ENCODE measurements around the gene CCDC102B. TPM values are rescaled to one million over a fixed set of nuclear protein-coding genes. Genes with fewer than 3 reads are reported as not detected.

The CCDC102B gene
- 8.1 to 9.8 TPM (median 9.1 TPM) in 3 replicates for total RNA-seq
- long read RNA-seq, partial matches to known transcripts = 1 of 15 reads
- long read RNA-seq, other reads (novel, unspliced or antisense) = 12 of 15 reads

- H3K36me3 Mint-ChIP-seq (ENCODE audit: low read depth) = no peaks in the 10 kb centered on the region
- peaks cover 20% of the 10 kb centered on the region for H3K4me1 Mint-ChIP-seq (ENCODE audit: low read depth)
- no peak for DNase-seq (ENCODE audit: low spot score)
- H3K27ac Mint-ChIP-seq (ENCODE audit: unreplicated experiment) = no peak within 1 kb of the TSS
- H3K4me3 Mint-ChIP-seq (ENCODE audit: unreplicated experiment) = no peak within 1 kb of the TSS
- H3K27me3 Mint-ChIP-seq (ENCODE audit: low read depth) = no peaks in the 10 kb centered on the region
- TF ChIP-seq, protein P1, sequence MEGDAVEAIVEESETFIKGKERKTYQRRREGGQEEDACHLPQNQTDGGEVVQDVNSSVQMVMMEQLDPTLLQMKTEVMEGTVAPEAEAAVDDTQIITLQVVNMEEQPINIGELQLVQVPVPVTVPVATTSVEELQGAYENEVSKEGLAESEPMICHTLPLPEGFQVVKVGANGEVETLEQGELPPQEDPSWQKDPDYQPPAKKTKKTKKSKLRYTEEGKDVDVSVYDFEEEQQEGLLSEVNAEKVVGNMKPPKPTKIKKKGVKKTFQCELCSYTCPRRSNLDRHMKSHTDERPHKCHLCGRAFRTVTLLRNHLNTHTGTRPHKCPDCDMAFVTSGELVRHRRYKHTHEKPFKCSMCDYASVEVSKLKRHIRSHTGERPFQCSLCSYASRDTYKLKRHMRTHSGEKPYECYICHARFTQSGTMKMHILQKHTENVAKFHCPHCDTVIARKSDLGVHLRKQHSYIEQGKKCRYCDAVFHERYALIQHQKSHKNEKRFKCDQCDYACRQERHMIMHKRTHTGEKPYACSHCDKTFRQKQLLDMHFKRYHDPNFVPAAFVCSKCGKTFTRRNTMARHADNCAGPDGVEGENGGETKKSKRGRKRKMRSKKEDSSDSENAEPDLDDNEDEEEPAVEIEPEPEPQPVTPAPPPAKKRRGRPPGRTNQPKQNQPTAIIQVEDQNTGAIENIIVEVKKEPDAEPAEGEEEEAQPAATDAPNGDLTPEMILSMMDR (IDR thresholded peaks at IDR 0.05) = no peak
- no peaks in the 10 kb centered on the region for H3K9me3 Mint-ChIP-seq (ENCODE audit: low read depth)
These were observed at the start of gene CCDC102B for GRCh38 chr18:68797871-68798270. CCDC102B (plus strand) TSS chr18:68798080; CDS start chr18:68836764, 38,684 bp downstream.

- DNase-seq (ENCODE audit: low spot score) = no peak
These were observed 40.8 kb upstream of the CCDC102B start for GRCh38 chr18:68757126-68757525.

GRCh38 chr18:68759308-68759707 lies 38.6 kb upstream of the CCDC102B start:
- DNase-seq (ENCODE audit: low spot score) = no peak
- no peaks in the 10 kb centered on the region for H3K27me3 Mint-ChIP-seq (ENCODE audit: low read depth)
- peaks cover 16% of the 10 kb centered on the region for H3K9me3 Mint-ChIP-seq (ENCODE audit: low read depth)
- peaks cover 8% of the 10 kb centered on the region for H3K4me1 Mint-ChIP-seq (ENCODE audit: low read depth)
- peaks cover 6% of the 10 kb centered on the region for H3K36me3 Mint-ChIP-seq (ENCODE audit: low read depth)
- H3K4me3 Mint-ChIP-seq (ENCODE audit: unreplicated experiment) = no peak overlapping the region
- H3K27ac Mint-ChIP-seq (ENCODE audit: unreplicated experiment) = no peak overlapping the region
- TF ChIP-seq, protein P1 (IDR thresholded peaks at IDR 0.05) = no peak

More at GRCh38 chr18:68757126-68757525, 40.8 kb upstream of the CCDC102B start:
- peaks cover 7% of the 10 kb centered on the region for H3K36me3 Mint-ChIP-seq (ENCODE audit: low read depth)
- peaks cover 6% of the 10 kb centered on the region for H3K4me1 Mint-ChIP-seq (ENCODE audit: low read depth)
- H3K27me3 Mint-ChIP-seq (ENCODE audit: low read depth) = no peaks in the 10 kb centered on the region
- H3K9me3 Mint-ChIP-seq (ENCODE audit: low read depth) = peaks cover 18% of the 10 kb centered on the region
- no peak overlapping the region for H3K4me3 Mint-ChIP-seq (ENCODE audit: unreplicated experiment)
- H3K27ac Mint-ChIP-seq (ENCODE audit: unreplicated experiment) = no peak overlapping the region
- TF ChIP-seq, protein P1 (IDR thresholded peaks at IDR 0.05) = no peak

GRCh38 chr18:68763083-68763482 lies 34.8 kb upstream of the CCDC102B start:
- Mint-ChIP-seq H3K4me3 (ENCODE audit: unreplicated experiment) (no peak overlapping the region), H3K36me3 (ENCODE audit: low read depth) (peaks cover 6% of the 10 kb centered on the region), H3K27ac (ENCODE audit: unreplicated experiment) (no peak overlapping the region), H3K4me1 (ENCODE audit: low read depth) (peaks cover 7% of the 10 kb centered on the region), H3K9me3 (ENCODE audit: low read depth) (peaks cover 14% of the 10 kb centered on the region), H3K27me3 (ENCODE audit: low read depth) (no peaks in the 10 kb centered on the region)
- TF ChIP-seq, protein P1 (IDR thresholded peaks at IDR 0.05) = no peak
- DNase-seq (ENCODE audit: low spot score) = no peak

GRCh38 chr18:68764016-68764415 lies 33.9 kb upstream of the CCDC102B start:
- H3K36me3 Mint-ChIP-seq (ENCODE audit: low read depth) = peaks cover 4% of the 10 kb centered on the region
- H3K27ac Mint-ChIP-seq (ENCODE audit: unreplicated experiment) = no peak overlapping the region

More at GRCh38 chr18:68764016-68764415, 33.9 kb upstream of the CCDC102B start:
- H3K4me3 Mint-ChIP-seq (ENCODE audit: unreplicated experiment) = no peak overlapping the region
- no peaks in the 10 kb centered on the region for H3K27me3 Mint-ChIP-seq (ENCODE audit: low read depth)
- H3K4me1 Mint-ChIP-seq (ENCODE audit: low read depth) = peaks cover 7% of the 10 kb centered on the region
- no peak for DNase-seq (ENCODE audit: low spot score)
- H3K9me3 Mint-ChIP-seq (ENCODE audit: low read depth) = peaks cover 11% of the 10 kb centered on the region
- TF ChIP-seq, protein P1 (IDR thresholded peaks at IDR 0.05) = no peak
